ENCODE measurements around the gene FAT1.

Gene FAT1

GRCh38 chr4:186619088-186619487 lies 104.6 kb downstream of the FAT1 start:
- H3K27ac ChIP-seq, result no peak overlapping the region
- no peak for TF ChIP-seq ZFX (IDR thresholded peaks at IDR 0.05)
- TF ChIP-seq, protein P1, sequence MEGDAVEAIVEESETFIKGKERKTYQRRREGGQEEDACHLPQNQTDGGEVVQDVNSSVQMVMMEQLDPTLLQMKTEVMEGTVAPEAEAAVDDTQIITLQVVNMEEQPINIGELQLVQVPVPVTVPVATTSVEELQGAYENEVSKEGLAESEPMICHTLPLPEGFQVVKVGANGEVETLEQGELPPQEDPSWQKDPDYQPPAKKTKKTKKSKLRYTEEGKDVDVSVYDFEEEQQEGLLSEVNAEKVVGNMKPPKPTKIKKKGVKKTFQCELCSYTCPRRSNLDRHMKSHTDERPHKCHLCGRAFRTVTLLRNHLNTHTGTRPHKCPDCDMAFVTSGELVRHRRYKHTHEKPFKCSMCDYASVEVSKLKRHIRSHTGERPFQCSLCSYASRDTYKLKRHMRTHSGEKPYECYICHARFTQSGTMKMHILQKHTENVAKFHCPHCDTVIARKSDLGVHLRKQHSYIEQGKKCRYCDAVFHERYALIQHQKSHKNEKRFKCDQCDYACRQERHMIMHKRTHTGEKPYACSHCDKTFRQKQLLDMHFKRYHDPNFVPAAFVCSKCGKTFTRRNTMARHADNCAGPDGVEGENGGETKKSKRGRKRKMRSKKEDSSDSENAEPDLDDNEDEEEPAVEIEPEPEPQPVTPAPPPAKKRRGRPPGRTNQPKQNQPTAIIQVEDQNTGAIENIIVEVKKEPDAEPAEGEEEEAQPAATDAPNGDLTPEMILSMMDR (conservative IDR thresholded peaks at IDR 0.05), result no peak

- no peak overlapping the region for H3K27ac ChIP-seq
- TF ChIP-seq, protein P1 (conservative IDR thresholded peaks at IDR 0.05), result no peak
- TF ChIP-seq ZFX (IDR thresholded peaks at IDR 0.05), result no peak
These were observed 105.7 kb downstream of the FAT1 start for GRCh38 chr4:186617921-186618320.

DNA sequence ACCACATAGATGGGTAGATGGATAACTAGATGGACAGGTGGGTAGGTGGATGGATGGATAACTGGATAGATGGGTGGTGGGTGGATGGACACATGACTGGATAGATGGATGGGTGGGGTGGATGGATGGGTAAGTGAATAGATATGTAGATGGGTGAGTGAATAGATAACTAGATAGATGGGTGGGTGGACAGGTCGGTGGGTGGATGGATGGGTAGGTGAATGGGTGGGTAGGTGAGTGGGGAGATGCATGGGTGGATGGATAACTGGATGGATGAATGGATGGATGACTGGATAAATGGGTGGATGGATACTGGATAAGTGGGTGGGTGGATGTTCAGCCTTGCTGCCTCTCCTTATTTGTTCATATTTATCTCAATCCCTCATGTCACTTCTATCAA lies 116.2 kb downstream of the FAT1 start:
- H3K27ac ChIP-seq, result no peak overlapping the region
- no peak for TF ChIP-seq ZFX (IDR thresholded peaks at IDR 0.05)
- TF ChIP-seq, protein P1 (conservative IDR thresholded peaks at IDR 0.05), result no peak

GRCh38 chr4:186606591-186606992 lies 117.1 kb downstream of the FAT1 start:
- no peak overlapping the region for H3K27ac ChIP-seq
- TF ChIP-seq, protein P1 (conservative IDR thresholded peaks at IDR 0.05), result no peak

DNA sequence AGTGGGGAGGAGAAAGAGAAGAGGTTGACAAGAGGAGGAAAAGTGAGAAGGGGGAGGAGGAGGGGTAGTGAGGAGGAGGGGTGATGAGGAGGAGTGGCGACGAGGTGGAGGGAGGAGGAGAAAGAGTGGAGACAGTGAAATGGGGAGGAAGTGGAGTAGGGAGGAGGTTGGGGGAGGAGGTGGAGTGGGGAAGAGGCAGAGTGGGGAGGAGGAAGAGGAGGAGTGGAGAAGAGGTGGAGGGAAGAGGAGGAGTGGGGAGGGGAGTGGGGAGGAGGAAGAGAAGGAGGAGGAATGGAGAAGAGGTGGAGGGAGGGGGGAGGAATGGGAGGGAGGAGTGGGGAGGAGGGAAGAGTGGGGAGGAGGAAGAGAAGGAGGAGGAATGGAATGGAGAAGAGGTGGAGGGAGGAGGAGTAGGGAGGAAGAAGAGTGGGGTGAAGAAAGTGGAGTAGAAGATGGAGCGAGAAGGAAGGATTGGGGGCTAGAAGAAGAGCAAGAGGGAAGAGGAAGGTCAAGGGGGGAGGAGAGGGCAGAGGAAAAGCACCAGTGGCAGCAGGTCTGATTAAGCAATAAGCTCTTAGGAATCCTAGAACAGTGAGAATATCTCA lies 118.3 kb downstream of the FAT1 start:
- TF ChIP-seq ZFX (IDR thresholded peaks at IDR 0.05), result no peak
- TF ChIP-seq, protein P1 (conservative IDR thresholded peaks at IDR 0.05), result no peak
- H3K27ac ChIP-seq, result no peak overlapping the region

DNA sequence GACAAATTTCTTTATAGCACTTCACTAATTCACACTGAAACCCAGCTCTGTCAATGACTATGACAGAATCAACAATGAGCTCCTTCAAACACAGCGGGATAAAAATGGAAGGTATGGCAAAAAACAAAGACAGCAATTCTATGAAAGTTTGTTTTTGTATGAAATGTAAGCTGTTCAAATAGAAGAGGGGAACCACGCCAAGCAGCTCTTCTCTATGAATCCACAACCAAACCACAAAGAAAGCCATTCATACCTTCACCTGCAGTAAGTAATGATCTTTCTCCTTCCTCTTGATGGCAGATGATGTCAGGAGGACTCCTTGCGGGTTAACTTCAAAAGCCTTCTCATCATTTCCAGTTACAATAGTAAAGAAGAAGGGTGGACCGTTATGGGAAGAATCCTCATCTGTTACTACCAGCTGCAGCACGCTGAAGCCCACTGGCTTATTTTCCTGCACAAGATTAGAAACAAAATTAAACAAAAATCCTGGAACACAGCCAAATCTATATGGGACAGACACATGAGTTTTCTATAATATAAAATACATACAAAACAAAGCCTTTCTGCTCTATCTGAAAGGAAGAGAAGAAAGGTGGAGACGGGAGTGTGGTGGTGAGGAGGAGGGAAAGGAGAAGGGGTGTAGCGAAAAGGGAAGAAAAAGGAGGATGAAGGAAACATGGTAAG lies 119.4 kb downstream of the FAT1 start:
- no peak overlapping the region for H3K27ac ChIP-seq
- no peak for TF ChIP-seq ZFX (IDR thresholded peaks at IDR 0.05)
- TF ChIP-seq, protein P1 (conservative IDR thresholded peaks at IDR 0.05), result no peak

GRCh38 chr4:186602978-186603377 lies 120.7 kb downstream of the FAT1 start:
- TF ChIP-seq, protein P1 (conservative IDR thresholded peaks at IDR 0.05), result no peak
- no peak for TF ChIP-seq ZFX (IDR thresholded peaks at IDR 0.05)
- H3K27ac ChIP-seq, result no peak overlapping the region

All from C4-2B (cell line).